Dermis microvascular lymphatic vessel endothelial cell (primary cell): ENCODE results near the gene PI4KA. TPM values are rescaled to one million over a fixed set of nuclear protein-coding genes. Genes with fewer than 3 reads are reported as not detected.

ENCODE experiments used
- DNase-seq, 2 donors: peaks; one replicate each; pipeline versions ENCODE4 v3.0.0 to v3.0.0-alpha.2; 2010; ENCODE audit warnings: low read depth in 2 of 2
- total RNA-seq: library from RNA; depleted of rRNA; stranded (reverse); fragments of >200 nt; gene quantifications from 2 replicates; pipeline ENCODE4 v1.2.1, GENCODE V29; 2014

PI4KA gene
- total RNA-seq, 1 donor from 2014 or later = 19.8 TPM

- no peak for DNase-seq
Measured at GRCh38 chr22:20816559-20816958, 42.1 kb downstream of the PI4KA start.

- DNase-seq = no peak
Measured at GRCh38 chr22:20815477-20816050, 43.0 kb downstream of the PI4KA start.

- DNase-seq = no peak
Measured at GRCh38 chr22:20814221-20814808, 44.3 kb downstream of the PI4KA start.

- no peak for DNase-seq
Measured at GRCh38 chr22:20813056-20813455, 45.6 kb downstream of the PI4KA start.

- no peak for DNase-seq
Measured at GRCh38 chr22:20811971-20812660, 46.5 kb downstream of the PI4KA start.

GRCh38 chr22:20811171-20811570, 47.4 kb downstream of the PI4KA start:
- DNase-seq = no peak

GRCh38 chr22:20810645-20811044, 48.0 kb downstream of the PI4KA start:
- DNase-seq = no peak

- DNase-seq = no peak
Measured at GRCh38 chr22:20809538-20810185, 48.9 kb downstream of the PI4KA start.

- DNase-seq = no peak
Measured at GRCh38 chr22:20808844-20809243, 49.8 kb downstream of the PI4KA start.

- DNase-seq = no peak
Measured at GRCh38 chr22:20807315-20807752, 51.3 kb downstream of the PI4KA start.

- no peak for DNase-seq
Measured at GRCh38 chr22:20805972-20806471, 52.6 kb downstream of the PI4KA start.

- DNase-seq = no peak
Measured at GRCh38 chr22:20804650-20805049, 54.0 kb downstream of the PI4KA start.

- peak; percentile 15 to 58 for DNase-seq
Measured at GRCh38 chr22:20803696-20804324, 54.8 kb downstream of the PI4KA start.

GRCh38 chr22:20802922-20803553, 55.6 kb downstream of the PI4KA start:
- DNase-seq = no peak

GRCh38 chr22:20802452-20802851, 56.2 kb downstream of the PI4KA start:
- DNase-seq = no peak

GRCh38 chr22:20799449-20799848, 59.2 kb downstream of the PI4KA start:
- no peak for DNase-seq

- no peak for DNase-seq
Measured at GRCh38 chr22:20798974-20799373, 59.6 kb downstream of the PI4KA start.

GRCh38 chr22:20798218-20798617, 60.4 kb downstream of the PI4KA start:
- no peak for DNase-seq

- DNase-seq = no peak
Measured at GRCh38 chr22:20796731-20797130, 61.9 kb downstream of the PI4KA start.

- no peak for DNase-seq
Measured at GRCh38 chr22:20794650-20795413, 63.8 kb downstream of the PI4KA start.
